HG03045 (cell line): ENCODE results near the gene RHD.
"Not testable (repeated sequence)": the region's sequence is repeated elsewhere in the genome, so short reads cannot be mapped to it uniquely, and the experiment has no call there.

Experiments
- ATAC-seq: cut with Tn5 transposase; IDR thresholded peaks from one replicate; pipeline ENCODE4 v1.9.1; 2021; ENCODE audit warnings: mild to moderate bottlenecking, moderate library complexity; ENCODE audit not compliant: unreplicated experiment

Gene RHD

GRCh38 chr1:25272238-25272637 is at the start of gene RHD:
RHD (plus strand) TSS chr1:25272509; CDS start chr1:25272548, 39 bp downstream.
- ATAC-seq, result not testable (repeated sequence)

GRCh38 chr1:25222606-25223005 is 49.7 kb upstream of the RHD start:
- ATAC-seq, result no peak

GRCh38 chr1:25223471-25223870 is 48.8 kb upstream of the RHD start:
- ATAC-seq, result no peak

- ATAC-seq, result peak; percentile 73
Observed at GRCh38 chr1:25232027-25232865, 40.1 kb upstream of the RHD start, which contains the start of gene SYF2. SYF2 (minus strand) TSS chr1:25232502; CDS start chr1:25232467, 35 bp downstream.

GRCh38 chr1:25232866-25233784 is 39.2 kb upstream of the RHD start:
- ATAC-seq, result peak; percentile 65

- not testable (repeated sequence) for ATAC-seq
Observed at GRCh38 chr1:25235411-25235810, 36.9 kb upstream of the RHD start.

- not testable (repeated sequence) for ATAC-seq
Observed at GRCh38 chr1:25236261-25236660, 36.0 kb upstream of the RHD start.

GRCh38 chr1:25238046-25238445 is 34.3 kb upstream of the RHD start:
- no peak for ATAC-seq

- peak; percentile 69 for ATAC-seq
Observed at GRCh38 chr1:25239681-25240541, 32.4 kb upstream of the RHD start.

GRCh38 chr1:25243907-25244306 is 28.4 kb upstream of the RHD start:
- ATAC-seq, result no peak

GRCh38 chr1:25245393-25245792 is 26.9 kb upstream of the RHD start:
- no peak for ATAC-seq

- ATAC-seq, result no peak
Observed at GRCh38 chr1:25245809-25246599, 26.3 kb upstream of the RHD start.

- ATAC-seq, result peak; percentile 14
Observed at GRCh38 chr1:25246600-25247023, 25.7 kb upstream of the RHD start.

GRCh38 chr1:25247024-25247828 is 25.1 kb upstream of the RHD start, which contains the start of gene RSRP1:
RSRP1 (minus strand) TSS chr1:25247454; CDS start chr1:25246963, 491 bp downstream.
- ATAC-seq, result peak; percentile 86

GRCh38 chr1:25247829-25248754 is 24.2 kb upstream of the RHD start:
- ATAC-seq, result no peak

GRCh38 chr1:25253911-25254310 is 18.4 kb upstream of the RHD start:
- no peak for ATAC-seq

GRCh38 chr1:25255706-25256577 is 16.4 kb upstream of the RHD start:
- ATAC-seq, result no peak
